H9 (cell line): Measurements from ENCODE around the gene CIT. TPM values are rescaled to one million over a fixed set of nuclear protein-coding genes. Genes with fewer than 3 reads are reported as not detected.

Source experiments
- DNase-seq: peaks from one replicate; pipeline ENCODE4 v3.0.0-alpha.2; 2017
- H2AFZ ChIP-seq: one replicate; pipeline ENCODE4 v1.6.1; 2013; ENCODE audit warnings: mild to moderate bottlenecking, low read length, control low read depth, moderate library complexity
- H2AK5ac ChIP-seq: 2 replicates; pipeline ENCODE4 v1.6.1; 2013; ENCODE audit warnings: low read length, control low read depth, mixed read lengths; ENCODE audit not compliant: insufficient read length
- H2BK120ac ChIP-seq: one replicate; pipeline ENCODE4 v1.6.1; 2013; ENCODE audit warnings: low read depth, mild to moderate bottlenecking, low read length, control low read depth, inconsistent platforms; ENCODE audit not compliant: poor library complexity, severe bottlenecking
- H2BK12ac ChIP-seq: 2 replicates; pipeline ENCODE4 v1.6.1; 2013; ENCODE audit warnings: low read length, control low read depth, mixed read lengths, low read depth; ENCODE audit not compliant: insufficient read length
- H2BK15ac ChIP-seq: 2 replicates; pipeline ENCODE4 v1.6.1; 2013; ENCODE audit warnings: low read depth, low read length, control low read depth
- H2BK20ac ChIP-seq: one replicate; pipeline ENCODE4 v1.6.1; 2013; ENCODE audit warnings: low read depth, mild to moderate bottlenecking, low read length, control low read depth, inconsistent platforms; ENCODE audit not compliant: poor library complexity, severe bottlenecking
- H2BK5ac ChIP-seq: 2 replicates; pipeline ENCODE4 v1.6.1; 2013; ENCODE audit warnings: low read length, control low read depth, mixed read lengths; ENCODE audit not compliant: insufficient read length
- H3K14ac ChIP-seq: 2 replicates; pipeline ENCODE4 v1.6.1; 2013; ENCODE audit warnings: low read length, control low read depth; ENCODE audit not compliant: insufficient read depth
- H3K18ac ChIP-seq: 2 replicates; pipeline ENCODE4 v1.6.1; 2013; ENCODE audit warnings: low read depth, mild to moderate bottlenecking, mixed read lengths, low read length, control low read depth; ENCODE audit not compliant: insufficient read length
- H3K23ac ChIP-seq: 2 replicates; pipeline ENCODE4 v1.6.1; 2013; ENCODE audit warnings: low read length, control low read depth, mixed read lengths, low read depth; ENCODE audit not compliant: insufficient read length
- H3K23me2 ChIP-seq: 2 replicates; pipeline ENCODE4 v1.6.1; 2013; ENCODE audit warnings: low read depth, mild to moderate bottlenecking, mixed read lengths, low read length, control low read depth; ENCODE audit not compliant: insufficient read length, poor library complexity, severe bottlenecking
- H3K27ac ChIP-seq: 2 replicates; pipeline ENCODE4 v1.5.1; 2013; ENCODE audit warnings: low read length, control low read depth, mixed read lengths, low read depth; ENCODE audit not compliant: insufficient read length
- H3K27me3 ChIP-seq: 2 replicates; pipeline ENCODE4 v1.6.1; 2013; ENCODE audit warnings: low read length, control low read depth, inconsistent platforms; ENCODE audit not compliant: insufficient read depth
- H3K4ac ChIP-seq: 2 replicates; pipeline ENCODE4 v1.6.1; 2013; ENCODE audit warnings: low read depth, mild to moderate bottlenecking, control low read depth, inconsistent platforms, low read length, moderate library complexity
- H3K4me1 ChIP-seq: 2 replicates; pipeline ENCODE4 v1.6.1; 2013; ENCODE audit warnings: low read length, control low read depth, inconsistent platforms; ENCODE audit not compliant: insufficient read depth
- H3K4me2 ChIP-seq: 2 replicates; pipeline ENCODE4 v1.6.1; 2013; ENCODE audit warnings: low read length, control low read depth, mixed read lengths; ENCODE audit not compliant: insufficient read length, insufficient read depth
- H3K56ac ChIP-seq: 2 replicates; pipeline ENCODE4 v1.6.1; 2013; ENCODE audit warnings: low read depth, mild to moderate bottlenecking, mixed read lengths, low read length, control low read depth; ENCODE audit not compliant: insufficient read length
- H3K79me1 ChIP-seq: 2 replicates; pipeline ENCODE4 v1.6.1; 2013; ENCODE audit warnings: low read depth, mild to moderate bottlenecking, moderate library complexity, low read length, control low read depth, inconsistent platforms; ENCODE audit not compliant: insufficient read depth, poor library complexity, severe bottlenecking
- H3K79me2 ChIP-seq: 2 replicates; pipeline ENCODE4 v1.6.1; 2013; ENCODE audit warnings: low read length, control low read depth, inconsistent platforms; ENCODE audit not compliant: insufficient read depth
- H3K9ac ChIP-seq: 2 replicates; pipeline ENCODE4 v1.6.1; 2013; ENCODE audit warnings: low read length, control low read depth, mixed read lengths; ENCODE audit not compliant: insufficient read length; ENCODE audit errors: extremely low read depth
- H3K9me3 ChIP-seq: one replicate; pipeline ENCODE4 v1.6.1; 2013; ENCODE audit warnings: low read depth, low read length, inconsistent platforms; ENCODE audit not compliant: control insufficient read depth
- H3T11ph ChIP-seq: one replicate; pipeline ENCODE4 v1.6.1; 2013; ENCODE audit warnings: mild to moderate bottlenecking, low read length, control low read depth, inconsistent platforms
- H4K20me1 ChIP-seq: one replicate; pipeline ENCODE4 v1.6.1; 2013; ENCODE audit not compliant: control insufficient read depth, insufficient read length, insufficient read depth
- H4K5ac ChIP-seq: 2 replicates; pipeline ENCODE4 v1.6.1; 2013; ENCODE audit warnings: low read depth, mild to moderate bottlenecking, mixed read lengths, low read length, control low read depth; ENCODE audit not compliant: insufficient read length
- H4K8ac ChIP-seq: replicated peaks from 2 replicates; pipeline ENCODE4 v1.6.1; 2013; ENCODE audit warnings: low read length, control low read depth, mixed read lengths, low read depth; ENCODE audit not compliant: insufficient read length
- H4K91ac ChIP-seq: 2 replicates; pipeline ENCODE4 v1.6.1; 2013; ENCODE audit warnings: low read depth, mild to moderate bottlenecking, moderate library complexity, mixed read lengths, low read length, control low read depth; ENCODE audit not compliant: insufficient read length
- H3K27ac Mint-ChIP-seq, 3 experiments: 2 replicates in 2 of 3; 3 replicates in 1 of 3; pipeline ENCODE4 v1.8.0; 2020 to 2021; ENCODE audit warnings: mixed read lengths in 3 of 3, mild to moderate bottlenecking in 1 of 3, moderate library complexity in 1 of 3
- H3K27me3 Mint-ChIP-seq: 2 replicates; pipeline ENCODE4 v1.8.0; 2021; ENCODE audit warnings: low read depth, mild to moderate bottlenecking, moderate library complexity, mixed read lengths
- H3K36me3 Mint-ChIP-seq, 3 experiments: 2 replicates in 2 of 3; 3 replicates in 1 of 3; pipeline ENCODE4 v1.8.0; 2020 to 2021; ENCODE audit warnings: low read depth in 3 of 3, mixed read lengths in 3 of 3; ENCODE audit not compliant: insufficient read depth in 1 of 3
- H3K4me1 Mint-ChIP-seq, 2 experiments: 2 replicates each; pipeline ENCODE4 v1.8.0; 2020; ENCODE audit warnings: mixed read lengths in 2 of 2
- H3K4me3 Mint-ChIP-seq, 2 experiments: 2 replicates in 1 of 2; 3 replicates in 1 of 2; pipeline ENCODE4 v1.8.0; 2020 to 2021; ENCODE audit warnings: mild to moderate bottlenecking in 2 of 2, mixed read lengths in 2 of 2, moderate library complexity in 1 of 2
- H3K9me3 Mint-ChIP-seq, 2 experiments: 2 replicates in 1 of 2; 3 replicates in 1 of 2; pipeline ENCODE4 v1.8.0; 2020; ENCODE audit warnings: mild to moderate bottlenecking in 2 of 2, mixed read lengths in 2 of 2, moderate library complexity in 1 of 2
- WGBS: extraction: QIAGEN DNeasy Blood & Tissue Kit; methylation state at CpG from one replicate; pipeline ENCODE4 v1.1.7; 2013; ENCODE audit warnings: missing lambda C conversion rate, low lambda C conversion rate, mixed read lengths; ENCODE audit not compliant: insufficient read length; ENCODE audit errors: extremely low coverage; 5-methylcytosine and 5-hydroxymethylcytosine counted together
- total RNA-seq: library from RNA; stranded (reverse); gene quantifications from 2 replicates; pipeline ENCODE4 v1.2.1, GENCODE V29; 2021
- TF ChIP-seq, protein P1 (sequence below): fragments of 200-600 bp; sonication (generic); conservative IDR thresholded peaks from 3 replicates; pipeline ENCODE4 v1.8.0; 2021; ENCODE audit warnings: antibody characterized with exemption, mild to moderate bottlenecking

Gene CIT
- total RNA-seq, 1 experiment from 2014 or later = 55.3 TPM

GRCh38 chr12:119783787-119784186 is 93.3 kb downstream of the CIT start:
- Mint-ChIP-seq H3K9me3 (peaks cover 3 to 4% of the 10 kb centered on the region in 2 experiments; a peak in 3 of 5 replicates), H3K36me3 (peaks cover 17 to 68% (median 61%) of the 10 kb centered on the region in 3 experiments), H3K4me1 (peaks cover 2% of the 10 kb centered on the region in 2 experiments), H3K27me3 (no peaks in the 10 kb centered on the region), H3K4me3 (no peak overlapping the region), H3K27ac (no peak overlapping the region)
- Histone ChIP-seq H3K23me2 (no peaks in the 10 kb centered on the region), H4K5ac (no peak overlapping the region), H2BK5ac (no peak overlapping the region), H3K9me3 (no peaks in the 10 kb centered on the region), H3K79me2 (no peaks in the 10 kb centered on the region), H3K79me1 (no peaks in the 10 kb centered on the region), H4K20me1 (no peaks in the 10 kb centered on the region), H2BK120ac (no peak overlapping the region), H3K4me1 (no peaks in the 10 kb centered on the region), H3K4me2 (no peak overlapping the region), H3K9ac (no peak overlapping the region), H2AK5ac (no peak overlapping the region), H2AFZ (no peak overlapping the region), H4K91ac (no peak overlapping the region), H3K27me3 (no peaks in the 10 kb centered on the region), H2BK15ac (no peak overlapping the region), H3K18ac (no peak overlapping the region), H3K23ac (no peak overlapping the region), H3T11ph (no peak overlapping the region), H3K56ac (no peak overlapping the region), H2BK20ac (no peak overlapping the region), H4K8ac (no peak overlapping the region), H3K27ac (no peak overlapping the region), H2BK12ac (no peak overlapping the region), H3K14ac (no peak overlapping the region), H3K4ac (no peak overlapping the region)
- TF ChIP-seq, protein P1, sequence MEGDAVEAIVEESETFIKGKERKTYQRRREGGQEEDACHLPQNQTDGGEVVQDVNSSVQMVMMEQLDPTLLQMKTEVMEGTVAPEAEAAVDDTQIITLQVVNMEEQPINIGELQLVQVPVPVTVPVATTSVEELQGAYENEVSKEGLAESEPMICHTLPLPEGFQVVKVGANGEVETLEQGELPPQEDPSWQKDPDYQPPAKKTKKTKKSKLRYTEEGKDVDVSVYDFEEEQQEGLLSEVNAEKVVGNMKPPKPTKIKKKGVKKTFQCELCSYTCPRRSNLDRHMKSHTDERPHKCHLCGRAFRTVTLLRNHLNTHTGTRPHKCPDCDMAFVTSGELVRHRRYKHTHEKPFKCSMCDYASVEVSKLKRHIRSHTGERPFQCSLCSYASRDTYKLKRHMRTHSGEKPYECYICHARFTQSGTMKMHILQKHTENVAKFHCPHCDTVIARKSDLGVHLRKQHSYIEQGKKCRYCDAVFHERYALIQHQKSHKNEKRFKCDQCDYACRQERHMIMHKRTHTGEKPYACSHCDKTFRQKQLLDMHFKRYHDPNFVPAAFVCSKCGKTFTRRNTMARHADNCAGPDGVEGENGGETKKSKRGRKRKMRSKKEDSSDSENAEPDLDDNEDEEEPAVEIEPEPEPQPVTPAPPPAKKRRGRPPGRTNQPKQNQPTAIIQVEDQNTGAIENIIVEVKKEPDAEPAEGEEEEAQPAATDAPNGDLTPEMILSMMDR = no peak
- no peak for DNase-seq
- WGBS = no CpG with 5 or more reads among the region's 6 CpGs
